NCI-H1092 (cell line): ENCODE data around the gene MYH7.

ENCODE experiments used
- DNase-seq: peaks from one replicate; lab custom pipeline; 2025; lab: John Stamatoyannopoulos, UW

MYH7 gene

DNA sequence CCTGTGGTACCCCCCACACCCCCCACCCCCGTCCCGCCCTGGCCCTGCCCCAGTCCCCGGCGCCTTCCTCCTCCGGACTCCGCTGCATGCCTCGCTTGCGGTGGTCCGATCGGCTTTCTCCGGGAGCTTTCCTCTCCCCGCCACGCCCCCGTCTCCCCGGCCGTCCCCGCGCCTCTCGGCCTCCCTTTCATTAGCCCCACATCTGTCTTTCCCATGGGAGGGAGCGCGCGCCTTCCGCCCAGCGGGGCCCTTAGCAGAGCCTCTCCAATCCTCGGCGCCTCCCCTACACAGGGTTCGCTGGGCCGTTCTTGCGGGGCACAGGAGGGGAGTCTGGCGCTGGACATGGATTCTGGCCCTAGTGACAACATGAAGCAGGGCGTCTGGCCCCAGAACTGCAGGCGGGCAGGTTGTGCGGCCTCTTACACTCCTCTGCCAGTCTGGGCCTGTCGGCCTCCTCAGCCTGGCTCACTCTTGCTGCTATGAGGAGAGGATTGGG, 69.0 kb downstream of the MYH7 start:
- no peak for DNase-seq

DNA sequence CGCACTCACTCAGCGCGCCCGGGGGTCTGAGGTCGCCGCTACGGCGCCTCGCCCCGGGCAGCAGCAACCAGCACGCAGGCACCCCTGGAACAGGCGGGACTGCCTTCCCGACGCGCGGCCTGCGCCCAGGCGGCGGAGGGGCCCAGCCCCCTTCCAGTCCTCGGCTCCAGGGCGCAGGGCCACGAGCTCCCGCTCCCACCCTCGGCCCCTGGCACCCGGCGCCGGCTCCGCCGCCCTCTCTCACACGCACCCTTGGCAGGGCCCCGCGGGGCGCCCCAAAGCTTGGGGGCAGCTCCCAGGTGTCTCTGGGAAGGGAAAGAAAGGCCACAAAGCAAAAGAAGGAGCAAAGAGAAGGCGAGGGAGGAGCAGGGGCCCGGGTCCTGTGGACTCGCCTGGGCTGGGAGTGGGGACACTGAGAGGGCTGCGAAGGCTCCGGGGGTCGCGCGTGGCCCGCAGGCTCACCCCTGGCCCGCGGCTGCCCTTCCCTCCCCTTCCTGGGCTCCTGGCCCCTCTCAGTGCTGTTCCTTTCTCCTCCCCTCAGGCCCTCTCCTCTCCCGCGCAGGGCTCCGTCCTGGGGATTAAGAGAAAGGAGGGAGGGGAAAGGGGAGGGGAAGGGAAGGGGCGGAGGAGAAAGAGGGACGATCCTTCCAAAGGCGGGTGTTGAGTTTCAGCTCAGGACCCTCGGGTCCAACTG, 69.6 kb downstream of the MYH7 start:
- no peak for DNase-seq

DNA sequence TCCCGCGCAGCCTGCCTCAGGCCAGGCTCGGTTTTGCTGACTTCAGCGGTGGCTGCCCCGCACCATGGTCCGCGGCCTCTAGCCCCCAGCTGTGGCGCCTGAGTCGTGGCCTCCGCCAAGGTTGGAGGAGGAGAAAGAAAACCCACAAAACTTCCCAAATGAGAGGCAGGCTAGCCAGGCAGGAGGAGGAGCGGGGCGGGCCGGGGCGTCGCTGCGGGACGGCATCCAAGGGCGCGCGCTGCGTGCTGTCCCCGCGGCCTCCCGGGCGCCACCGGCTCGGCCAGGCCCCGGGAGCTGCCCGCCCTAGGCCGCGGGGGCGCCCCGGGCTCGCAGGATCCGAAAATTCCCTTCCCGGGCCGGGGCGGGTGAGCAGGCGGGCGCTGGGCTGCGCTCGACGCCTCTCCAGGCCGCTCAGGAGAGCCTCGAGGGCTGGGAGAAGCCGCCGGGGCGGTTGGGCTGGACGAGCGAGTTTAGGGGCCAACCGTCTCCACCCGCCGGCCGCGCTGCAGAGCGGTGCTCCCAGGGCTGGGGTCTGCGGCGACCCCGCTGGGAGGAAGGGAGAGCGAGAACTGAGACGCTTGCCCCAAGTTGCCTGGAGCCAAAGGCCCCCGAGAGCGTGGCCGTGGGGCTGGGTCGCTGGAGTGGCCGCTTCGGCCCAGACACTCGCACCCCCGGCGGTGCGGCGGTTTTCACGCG, 70.3 kb downstream of the MYH7 start, which contains the start of gene EFS:
Gene EFS, minus strand, starts transcription at position 137 of the 696 bp plus-strand sequence. CDS start 147 bp downstream, outside the sequence.
- DNase-seq, result no peak

- no peak for DNase-seq
Measured at GRCh38 chr14:23364164-23365035, 71.1 kb downstream of the MYH7 start.
